A549 (cell line): ENCODE results near the gene RAB11FIP5. TPM values are rescaled to one million over a fixed set of nuclear protein-coding genes. Genes with fewer than 3 reads are reported as not detected.
A peak's percentile ranks its signal among the peaks of the same experiment; 100 is the strongest.

Source experiments
- ATAC-seq, 2 experiments: fragments of 200-7000 bp in 1 of 2; fragments of >200 bp in 1 of 2; cut with Nextera tagmentation in 1 of 2; cut with Tn5 transposase in 1 of 2; 3 replicates each; pipeline versions ENCODE4 v1.8.0 to v1.9.1; 2018 to 2020; ENCODE audit warnings: mild to moderate bottlenecking in 1 of 2, moderate library complexity in 1 of 2
- CTCF ChIA-PET: fragments of 300-600 bp; sonication (Branson Sonifier 250); formaldehyde crosslinking; extraction: SDS; loops from one replicate; lab custom pipeline; 2021; ENCODE audit warnings: antibody characterized with exemption, inconsistent platforms; lab: Yijun Ruan, JAX
- POLR2A ChIA-PET: fragments of 350-600 bp; formaldehyde crosslinking; extraction: SDS; loops from one replicate; lab custom pipeline; 2021; ENCODE audit warnings: antibody characterized with exemption, inconsistent platforms; lab: Yijun Ruan, JAX
- DNase-seq, 2 experiments: peaks; one replicate each; pipeline versions ENCODE4 v3.0.0 to v3.0.0-alpha.2; 2011 to 2016; ENCODE audit warnings: low read depth in 1 of 2, low spot score in 1 of 2
- FAIRE-seq: peaks from 2 replicates; lab custom pipeline; 2011; peaks lifted over from hg19 to GRCh38; lab: Jason Lieb, UNC
- H3K27ac ChIP-seq, 2 experiments: fragments of >200 bp; sonication (Bioruptor Twin); formaldehyde crosslinking; 3 replicates each; pipeline ENCODE4 v1.5.1; 2016 to 2017
- H3K4me1 ChIP-seq: fragments of >200 bp; sonication (Bioruptor Twin); formaldehyde crosslinking; 3 replicates; pipeline ENCODE4 v1.6.1; 2016
- H3K4me2 ChIP-seq: fragments of >200 bp; sonication (Bioruptor Twin); formaldehyde crosslinking; 3 replicates; pipeline ENCODE4 v1.6.1; 2016
- H3K4me3 ChIP-seq: fragments of >200 bp; sonication (Bioruptor Twin); formaldehyde crosslinking; 3 replicates; pipeline ENCODE4 v1.5.1; 2016
- H3K9me3 ChIP-seq: fragments of >200 bp; sonication (Bioruptor Twin); formaldehyde crosslinking; 3 replicates; pipeline ENCODE4 v1.6.1; 2016
- BHLHE40 ChIP-seq: IDR thresholded peaks from 2 replicates; pipeline ENCODE4 v1.6.1; 2012; ENCODE audit warnings: low read depth, low read length, inconsistent platforms
- FOSL2 ChIP-seq, 2 experiments: fragments of 450-650 bp in 1 of 2; fragments of >200 bp in 1 of 2; sonication (Bioruptor Twin) in 1 of 2; formaldehyde crosslinking; IDR thresholded peaks; 2 replicates each; pipeline versions ENCODE4 v1.5.0 to v1.6.1; 2016 to 2020; ENCODE audit warnings: mild to moderate bottlenecking in 1 of 2, moderate library complexity in 1 of 2
- HOXA7 ChIP-seq: fragments of 250-450 bp; sonication (Bioruptor Pico); IDR thresholded peaks from 2 replicates; pipeline ENCODE4 v1.5.0; 2020; ENCODE audit warnings: mild to moderate bottlenecking, moderate library complexity
- HOXB13 ChIP-seq: fragments of 250-450 bp; sonication (Bioruptor Pico); IDR thresholded peaks from 2 replicates; pipeline ENCODE4 v1.5.0; 2020; ENCODE audit warnings: low read depth, mild to moderate bottlenecking, moderate library complexity
- HOXB5 ChIP-seq: fragments of 250-450 bp; sonication (Bioruptor Pico); IDR thresholded peaks from 2 replicates; pipeline ENCODE4 v1.5.0; 2020; ENCODE audit warnings: mild to moderate bottlenecking, moderate library complexity
- JUNB ChIP-seq: fragments of >200 bp; sonication (Bioruptor Twin); formaldehyde crosslinking; IDR thresholded peaks from 2 replicates; pipeline ENCODE4 v1.6.1; 2016
- NFE2L2 ChIP-seq: fragments of 150-350 bp; conservative IDR thresholded peaks from 2 replicates; pipeline ENCODE4 v1.6.1; 2014; ENCODE audit warnings: low read length
- NR3C1 ChIP-seq: fragments of >200 bp; sonication (Bioruptor Twin); formaldehyde crosslinking; IDR thresholded peaks from 3 replicates; pipeline ENCODE4 v1.6.1; 2017
- POLR2A ChIP-seq: IDR thresholded peaks from 2 replicates; pipeline ENCODE4 v1.6.1; 2012; ENCODE audit warnings: mild to moderate bottlenecking, low read length
- RAD21 ChIP-seq, 2 experiments: fragments of >200 bp in 1 of 2; sonication (Bioruptor Twin) in 1 of 2; formaldehyde crosslinking in 1 of 2; IDR thresholded peaks in 1 of 2; conservative IDR thresholded peaks in 1 of 2; 2 replicates in 1 of 2; 3 replicates in 1 of 2; pipeline ENCODE4 v1.6.1; 2012 to 2018; ENCODE audit warnings: inconsistent platforms in 1 of 2
- RCOR1 ChIP-seq: fragments of 150-350 bp; IDR thresholded peaks from 2 replicates; pipeline ENCODE4 v1.6.1; 2014; ENCODE audit warnings: antibody characterized with exemption, low read length, low read depth
- RFX5 ChIP-seq: fragments of 450-650 bp; IDR thresholded peaks from 2 replicates; pipeline ENCODE4 v1.7.1; 2014; ENCODE audit warnings: antibody characterized with exemption, mild to moderate bottlenecking, moderate library complexity
- TFCP2L1 ChIP-seq: fragments of 250-450 bp; sonication (Bioruptor Pico); IDR thresholded peaks from 2 replicates; pipeline ENCODE4 v1.5.0; 2021; ENCODE audit warnings: mild to moderate bottlenecking
- ZC3H11A ChIP-seq: fragments of 450-650 bp; IDR thresholded peaks from 2 replicates; pipeline ENCODE4 v1.6.1; 2014; ENCODE audit warnings: antibody characterized with exemption, mild to moderate bottlenecking
- ZSCAN20 ChIP-seq: fragments of 250-450 bp; sonication (Bioruptor Pico); IDR thresholded peaks from 2 replicates; pipeline ENCODE4 v1.8.0; 2022; ENCODE audit warnings: mild to moderate bottlenecking, moderate library complexity
- WGBS: methylation state at CpG from one replicate; pipeline ENCODE4 v1.1.6; 2017; ENCODE audit errors: missing lambda C conversion rate; 5-methylcytosine and 5-hydroxymethylcytosine counted together
- polyA plus RNA-seq, 4 experiments: library from polyadenylated mRNA; depleted of rRNA in 3 of 4; stranded (reverse); fragments of >200 nt; fragmentation: RNase III in 1 of 4; extraction: RNeasy Plus Mini Kit Qiagen cat#74134 plus additional on column Dnase treatment in 1 of 4; gene quantifications; 2 replicates in 3 of 4; 3 replicates in 1 of 4; pipeline ENCODE4 v1.2.3, GENCODE V29; 2011 to 2017
- TF ChIP-seq, protein P1 (sequence below): fragments of 200-600 bp; sonication (generic); IDR thresholded peaks from 2 replicates; pipeline ENCODE4 v1.6.1; 2016; ENCODE audit warnings: antibody characterized with exemption, mild to moderate bottlenecking, moderate library complexity
- TF ChIP-seq, protein P2 (sequence below): IDR thresholded peaks from 2 replicates; pipeline ENCODE4 v1.6.1; 2012
- TF ChIP-seq, protein P3 (sequence below): fragments of >200 bp; sonication (Bioruptor Twin); formaldehyde crosslinking; IDR thresholded peaks from 3 replicates; pipeline ENCODE4 v1.6.1; 2016
- TF ChIP-seq, protein P4 (sequence below): IDR thresholded peaks from 2 replicates; pipeline ENCODE4 v1.6.1; 2012; ENCODE audit warnings: low read depth, borderline replicate concordance
- TF ChIP-seq, protein P5 (sequence below): fragments of 150-350 bp; IDR thresholded peaks from 2 replicates; pipeline ENCODE4 v1.6.1; 2014; ENCODE audit warnings: low read depth, mild to moderate bottlenecking, low read length

RAB11FIP5 gene
- polyA plus RNA-seq, 2 of the 4 experiments (the other 2 are of a cell fraction): 21.6 to 21.8 TPM

DNA sequence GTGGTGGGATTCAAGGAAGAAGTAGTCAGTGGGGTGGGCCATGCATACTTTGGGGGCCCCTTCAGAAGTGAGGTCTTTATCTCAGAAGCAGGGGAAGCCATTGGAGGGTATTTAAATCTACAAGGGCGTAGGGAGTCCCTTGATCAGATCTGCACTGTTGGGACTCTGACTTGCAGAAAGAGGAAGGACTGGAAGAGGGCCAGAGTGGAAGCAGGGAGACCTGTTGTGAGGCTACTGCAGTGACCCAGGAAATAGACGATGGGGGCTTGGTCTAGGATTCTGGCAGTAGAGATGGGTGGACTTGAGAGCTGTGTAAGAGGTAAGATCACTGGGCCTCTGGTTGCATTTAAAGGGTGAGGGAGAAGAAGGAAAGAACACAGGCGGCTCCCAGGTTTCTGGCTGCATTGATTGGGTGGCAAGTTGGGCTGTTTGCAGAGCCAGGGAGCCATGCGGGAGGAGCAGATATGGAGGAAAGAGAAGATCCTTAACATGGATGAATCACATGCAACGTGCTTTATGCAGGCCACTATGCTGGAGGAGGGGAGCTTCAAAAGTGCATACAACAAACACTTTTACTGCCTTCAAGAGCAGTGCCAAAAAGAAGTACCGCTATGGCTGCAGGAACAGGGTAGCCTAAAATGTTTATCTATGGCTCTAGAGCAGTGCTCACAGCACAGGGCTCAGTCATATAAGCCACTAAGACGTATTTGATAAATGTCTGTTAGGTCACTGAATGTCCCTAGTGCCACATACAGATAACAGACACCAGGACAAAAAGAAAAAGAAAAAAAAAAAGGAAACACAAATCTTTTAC, 43.5 kb downstream of the RAB11FIP5 start:
- 75% methylated on average over 7 of the region's 7 CpGs for WGBS
- peak overlapping the region; percentile 79 for H3K4me3 ChIP-seq
- TF ChIP-seq, protein P1, sequence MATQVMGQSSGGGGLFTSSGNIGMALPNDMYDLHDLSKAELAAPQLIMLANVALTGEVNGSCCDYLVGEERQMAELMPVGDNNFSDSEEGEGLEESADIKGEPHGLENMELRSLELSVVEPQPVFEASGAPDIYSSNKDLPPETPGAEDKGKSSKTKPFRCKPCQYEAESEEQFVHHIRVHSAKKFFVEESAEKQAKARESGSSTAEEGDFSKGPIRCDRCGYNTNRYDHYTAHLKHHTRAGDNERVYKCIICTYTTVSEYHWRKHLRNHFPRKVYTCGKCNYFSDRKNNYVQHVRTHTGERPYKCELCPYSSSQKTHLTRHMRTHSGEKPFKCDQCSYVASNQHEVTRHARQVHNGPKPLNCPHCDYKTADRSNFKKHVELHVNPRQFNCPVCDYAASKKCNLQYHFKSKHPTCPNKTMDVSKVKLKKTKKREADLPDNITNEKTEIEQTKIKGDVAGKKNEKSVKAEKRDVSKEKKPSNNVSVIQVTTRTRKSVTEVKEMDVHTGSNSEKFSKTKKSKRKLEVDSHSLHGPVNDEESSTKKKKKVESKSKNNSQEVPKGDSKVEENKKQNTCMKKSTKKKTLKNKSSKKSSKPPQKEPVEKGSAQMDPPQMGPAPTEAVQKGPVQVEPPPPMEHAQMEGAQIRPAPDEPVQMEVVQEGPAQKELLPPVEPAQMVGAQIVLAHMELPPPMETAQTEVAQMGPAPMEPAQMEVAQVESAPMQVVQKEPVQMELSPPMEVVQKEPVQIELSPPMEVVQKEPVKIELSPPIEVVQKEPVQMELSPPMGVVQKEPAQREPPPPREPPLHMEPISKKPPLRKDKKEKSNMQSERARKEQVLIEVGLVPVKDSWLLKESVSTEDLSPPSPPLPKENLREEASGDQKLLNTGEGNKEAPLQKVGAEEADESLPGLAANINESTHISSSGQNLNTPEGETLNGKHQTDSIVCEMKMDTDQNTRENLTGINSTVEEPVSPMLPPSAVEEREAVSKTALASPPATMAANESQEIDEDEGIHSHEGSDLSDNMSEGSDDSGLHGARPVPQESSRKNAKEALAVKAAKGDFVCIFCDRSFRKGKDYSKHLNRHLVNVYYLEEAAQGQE: no peak
- no peak for TF ChIP-seq POLR2A
- TF ChIP-seq TFCP2L1 (CRISPR knock-in tag): no peak
- TF ChIP-seq, protein P2, sequence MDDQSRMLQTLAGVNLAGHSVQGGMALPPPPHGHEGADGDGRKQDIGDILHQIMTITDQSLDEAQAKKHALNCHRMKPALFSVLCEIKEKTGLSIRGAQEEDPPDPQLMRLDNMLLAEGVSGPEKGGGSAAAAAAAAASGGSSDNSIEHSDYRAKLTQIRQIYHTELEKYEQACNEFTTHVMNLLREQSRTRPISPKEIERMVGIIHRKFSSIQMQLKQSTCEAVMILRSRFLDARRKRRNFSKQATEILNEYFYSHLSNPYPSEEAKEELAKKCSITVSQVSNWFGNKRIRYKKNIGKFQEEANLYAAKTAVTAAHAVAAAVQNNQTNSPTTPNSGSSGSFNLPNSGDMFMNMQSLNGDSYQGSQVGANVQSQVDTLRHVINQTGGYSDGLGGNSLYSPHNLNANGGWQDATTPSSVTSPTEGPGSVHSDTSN: no peak
- TF ChIP-seq ZC3H11A: no peak
- TF ChIP-seq, protein P3, sequence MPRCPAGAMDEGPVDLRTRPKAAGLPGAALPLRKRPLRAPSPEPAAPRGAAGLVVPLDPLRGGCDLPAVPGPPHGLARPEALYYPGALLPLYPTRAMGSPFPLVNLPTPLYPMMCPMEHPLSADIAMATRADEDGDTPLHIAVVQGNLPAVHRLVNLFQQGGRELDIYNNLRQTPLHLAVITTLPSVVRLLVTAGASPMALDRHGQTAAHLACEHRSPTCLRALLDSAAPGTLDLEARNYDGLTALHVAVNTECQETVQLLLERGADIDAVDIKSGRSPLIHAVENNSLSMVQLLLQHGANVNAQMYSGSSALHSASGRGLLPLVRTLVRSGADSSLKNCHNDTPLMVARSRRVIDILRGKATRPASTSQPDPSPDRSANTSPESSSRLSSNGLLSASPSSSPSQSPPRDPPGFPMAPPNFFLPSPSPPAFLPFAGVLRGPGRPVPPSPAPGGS: no peak
- no peak for TF ChIP-seq HOXA7 (CRISPR knock-in tag)
- TF ChIP-seq RFX5: no peak
- TF ChIP-seq NFE2L2: no peak
- TF ChIP-seq HOXB5: no peak
- no peak for TF ChIP-seq JUNB
- TF ChIP-seq FOSL2 (IDR thresholded peaks at IDR 0.05): no peak
- TF ChIP-seq FOSL2 (CRISPR knock-in tag; IDR thresholded peaks at IDR 0.05): no peak
- TF ChIP-seq, protein P4, sequence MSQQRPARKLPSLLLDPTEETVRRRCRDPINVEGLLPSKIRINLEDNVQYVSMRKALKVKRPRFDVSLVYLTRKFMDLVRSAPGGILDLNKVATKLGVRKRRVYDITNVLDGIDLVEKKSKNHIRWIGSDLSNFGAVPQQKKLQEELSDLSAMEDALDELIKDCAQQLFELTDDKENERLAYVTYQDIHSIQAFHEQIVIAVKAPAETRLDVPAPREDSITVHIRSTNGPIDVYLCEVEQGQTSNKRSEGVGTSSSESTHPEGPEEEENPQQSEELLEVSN: no peak
- TF ChIP-seq HOXB13 (CRISPR knock-in tag): no peak
- TF ChIP-seq RAD21 (conservative IDR thresholded peaks at IDR 0.05 in 1 of 2, IDR thresholded peaks at IDR 0.05 in 1 of 2): no peak
- TF ChIP-seq, protein P5, sequence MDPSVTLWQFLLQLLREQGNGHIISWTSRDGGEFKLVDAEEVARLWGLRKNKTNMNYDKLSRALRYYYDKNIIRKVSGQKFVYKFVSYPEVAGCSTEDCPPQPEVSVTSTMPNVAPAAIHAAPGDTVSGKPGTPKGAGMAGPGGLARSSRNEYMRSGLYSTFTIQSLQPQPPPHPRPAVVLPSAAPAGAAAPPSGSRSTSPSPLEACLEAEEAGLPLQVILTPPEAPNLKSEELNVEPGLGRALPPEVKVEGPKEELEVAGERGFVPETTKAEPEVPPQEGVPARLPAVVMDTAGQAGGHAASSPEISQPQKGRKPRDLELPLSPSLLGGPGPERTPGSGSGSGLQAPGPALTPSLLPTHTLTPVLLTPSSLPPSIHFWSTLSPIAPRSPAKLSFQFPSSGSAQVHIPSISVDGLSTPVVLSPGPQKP: no peak
- no peak for TF ChIP-seq BHLHE40
- TF ChIP-seq NR3C1: no peak
- no peak for TF ChIP-seq ZSCAN20 (CRISPR knock-in tag)
- TF ChIP-seq RCOR1: no peak
- TF ChIP-seq, all 56 proteins: peak for 0
- Histone ChIP-seq H3K4me2 (peak overlapping the region; percentile 96), H3K27ac (peak overlapping the region; percentile 87 to 93; a peak in 5 of 6 replicates), H3K4me1 (peaks cover 45% of the 10 kb centered on the region), H3K9me3 (no peaks in the 10 kb centered on the region)
- DNase-seq (no peak), FAIRE-seq (no peak), ATAC-seq (no peak)
- ChIA-PET POLR2A (no interaction called here), CTCF (interaction anchor here (0.7 to 1.3 kb wide), 3 partner anchors 11 to 77 kb away, joined by 3 to 4 read pairs (median 3); no protein-coding TSS in a partner anchor)
